AG09309 (cell line): Measurements from ENCODE around the gene HOXC4.
"Not testable (repeated sequence)": the region's sequence is repeated elsewhere in the genome, so short reads cannot be mapped to it uniquely, and the experiment has no call there.

Experiments used
- DNase-seq: peaks from one replicate; pipeline ENCODE4 v3.0.0-alpha.2; 2010; ENCODE audit warnings: low read depth
- H3K4me3 ChIP-seq: 2 replicates; pipeline ENCODE4 v1.5.1; 2011; ENCODE audit warnings: mild to moderate bottlenecking, low read depth, low read length, moderate library complexity; ENCODE audit not compliant: control insufficient read depth
- TF ChIP-seq, protein P1 (sequence below): IDR thresholded peaks from 2 replicates; pipeline ENCODE4 v1.5.1; 2011; ENCODE audit warnings: mild to moderate bottlenecking, low read depth, low read length, inconsistent platforms; ENCODE audit not compliant: insufficient read depth, control insufficient read depth; ENCODE audit errors: missing control alignments

Gene HOXC4

GRCh38 chr12:54074308-54074707 is 20.7 kb downstream of the HOXC4 start:
- DNase-seq: no peak
- TF ChIP-seq, protein P1, sequence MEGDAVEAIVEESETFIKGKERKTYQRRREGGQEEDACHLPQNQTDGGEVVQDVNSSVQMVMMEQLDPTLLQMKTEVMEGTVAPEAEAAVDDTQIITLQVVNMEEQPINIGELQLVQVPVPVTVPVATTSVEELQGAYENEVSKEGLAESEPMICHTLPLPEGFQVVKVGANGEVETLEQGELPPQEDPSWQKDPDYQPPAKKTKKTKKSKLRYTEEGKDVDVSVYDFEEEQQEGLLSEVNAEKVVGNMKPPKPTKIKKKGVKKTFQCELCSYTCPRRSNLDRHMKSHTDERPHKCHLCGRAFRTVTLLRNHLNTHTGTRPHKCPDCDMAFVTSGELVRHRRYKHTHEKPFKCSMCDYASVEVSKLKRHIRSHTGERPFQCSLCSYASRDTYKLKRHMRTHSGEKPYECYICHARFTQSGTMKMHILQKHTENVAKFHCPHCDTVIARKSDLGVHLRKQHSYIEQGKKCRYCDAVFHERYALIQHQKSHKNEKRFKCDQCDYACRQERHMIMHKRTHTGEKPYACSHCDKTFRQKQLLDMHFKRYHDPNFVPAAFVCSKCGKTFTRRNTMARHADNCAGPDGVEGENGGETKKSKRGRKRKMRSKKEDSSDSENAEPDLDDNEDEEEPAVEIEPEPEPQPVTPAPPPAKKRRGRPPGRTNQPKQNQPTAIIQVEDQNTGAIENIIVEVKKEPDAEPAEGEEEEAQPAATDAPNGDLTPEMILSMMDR: no peak
- H3K4me3 ChIP-seq: no peak overlapping the region

- DNase-seq: no peak
- no peak overlapping the region for H3K4me3 ChIP-seq
- TF ChIP-seq, protein P1: no peak
Measured at GRCh38 chr12:54075409-54075808, 21.8 kb downstream of the HOXC4 start.

DNA sequence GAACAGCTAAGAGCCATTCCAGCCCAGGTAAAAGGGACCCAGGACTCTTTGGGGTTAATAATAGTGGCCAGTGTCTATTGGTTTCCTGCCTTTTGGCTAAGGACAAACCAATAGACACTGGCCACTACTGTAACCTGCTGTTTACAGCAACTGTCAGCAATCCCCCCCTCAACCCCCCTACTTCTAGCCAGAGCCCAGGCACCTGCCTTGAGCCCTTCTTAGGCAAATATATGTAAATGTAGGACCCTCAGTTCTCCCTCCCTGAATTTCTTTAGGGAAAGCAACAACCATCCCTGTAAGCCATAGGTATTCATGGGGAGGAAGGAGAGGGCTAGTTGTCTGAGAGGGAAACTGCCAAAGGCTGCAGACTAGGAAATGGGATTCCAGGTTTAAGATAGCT is 22.3 kb downstream of the HOXC4 start:
- H3K4me3 ChIP-seq: no peak overlapping the region
- DNase-seq: no peak
- TF ChIP-seq, protein P1: no peak

- DNase-seq, H3K4me3 ChIP-seq: not testable (repeated sequence)
Measured at GRCh38 chr12:54077843-54078242, 24.2 kb downstream of the HOXC4 start.

- DNase-seq, H3K4me3 ChIP-seq: not testable (repeated sequence)
Measured at GRCh38 chr12:54079115-54079514, 25.5 kb downstream of the HOXC4 start.

DNA sequence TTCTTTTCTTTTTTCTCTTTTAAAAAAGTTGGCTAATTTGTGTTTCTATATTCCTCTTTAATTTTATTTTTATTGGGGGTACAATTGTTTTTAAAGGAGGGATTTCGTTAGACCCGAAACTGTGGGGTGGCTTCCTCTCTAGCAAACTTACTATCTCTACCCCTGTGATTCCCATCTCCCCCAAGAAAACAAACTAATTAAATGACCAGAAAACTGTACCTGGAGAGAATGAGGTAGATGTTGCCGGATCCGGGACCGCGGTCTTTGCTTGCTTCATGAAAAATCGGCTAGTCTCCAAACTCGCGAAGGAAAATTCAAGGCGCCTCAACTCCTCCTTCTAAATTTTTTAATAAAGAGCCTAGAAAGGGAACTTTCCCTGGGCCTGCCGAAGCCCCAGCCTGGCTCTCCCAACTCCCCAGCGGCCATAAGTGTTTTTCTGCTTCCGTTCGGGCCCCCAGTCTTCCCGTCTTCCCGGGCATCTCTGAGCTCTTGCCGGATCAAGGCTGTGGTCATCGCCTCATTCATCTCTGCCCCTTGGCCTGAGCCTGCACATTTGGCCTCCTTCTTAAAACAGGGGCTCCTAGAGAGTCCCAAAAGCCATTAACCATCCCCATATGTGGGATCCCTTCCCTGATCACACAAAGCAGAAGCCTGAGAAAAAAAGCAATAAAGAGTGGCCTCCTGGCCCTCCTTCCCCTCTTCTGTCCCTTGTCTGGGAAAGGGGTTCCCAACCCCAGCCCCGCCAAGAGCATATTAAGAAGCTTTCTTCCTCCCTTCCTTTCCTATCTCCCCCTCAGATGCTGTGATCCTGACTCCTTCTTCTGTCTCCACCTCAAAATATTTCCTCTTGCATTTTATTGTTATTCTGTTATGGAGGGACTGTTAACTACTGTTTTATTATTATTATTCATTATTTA is 26.6 kb downstream of the HOXC4 start:
- not testable (repeated sequence) for DNase-seq, H3K4me3 ChIP-seq

- not testable (repeated sequence) for H3K4me3 ChIP-seq, DNase-seq
Measured at GRCh38 chr12:54081053-54081514, 27.4 kb downstream of the HOXC4 start.

GRCh38 chr12:54081581-54082396 is 28.2 kb downstream of the HOXC4 start:
- not testable (repeated sequence) for H3K4me3 ChIP-seq, DNase-seq

DNA sequence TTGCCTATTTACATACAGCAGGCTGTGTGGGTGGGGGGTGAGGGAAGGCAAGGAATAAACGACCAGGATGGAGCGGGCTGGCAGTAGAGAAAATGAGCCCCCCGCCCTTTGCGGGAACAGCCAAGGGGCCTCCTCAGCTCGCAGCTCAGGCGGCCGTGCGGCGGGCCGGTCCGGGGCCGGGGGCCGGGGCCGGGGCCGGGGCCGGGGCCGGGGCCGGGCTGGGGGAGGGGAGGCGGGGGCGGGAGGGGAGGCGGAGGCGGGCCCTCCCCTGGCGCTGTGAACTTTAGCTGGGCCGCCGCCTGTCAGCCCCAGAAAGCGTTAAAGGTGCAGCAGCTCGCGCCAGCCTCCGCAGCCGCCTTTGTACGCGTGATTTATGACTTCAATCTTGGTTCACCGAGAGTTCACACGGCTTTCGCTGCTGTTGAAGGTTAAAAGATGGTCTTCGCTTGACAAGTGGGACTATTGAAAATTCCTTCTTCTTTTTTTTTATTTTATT is 28.8 kb downstream of the HOXC4 start:
- DNase-seq: no peak
- TF ChIP-seq, protein P1: no peak
- H3K4me3 ChIP-seq: no peak overlapping the region

GRCh38 chr12:54088011-54088410 is 34.4 kb downstream of the HOXC4 start:
- not testable (repeated sequence) for H3K4me3 ChIP-seq, DNase-seq

GRCh38 chr12:54089465-54089864 is 35.8 kb downstream of the HOXC4 start:
- not testable (repeated sequence) for H3K4me3 ChIP-seq, DNase-seq

GRCh38 chr12:54090312-54090711 is 36.7 kb downstream of the HOXC4 start:
- not testable (repeated sequence) for H3K4me3 ChIP-seq, DNase-seq

DNA sequence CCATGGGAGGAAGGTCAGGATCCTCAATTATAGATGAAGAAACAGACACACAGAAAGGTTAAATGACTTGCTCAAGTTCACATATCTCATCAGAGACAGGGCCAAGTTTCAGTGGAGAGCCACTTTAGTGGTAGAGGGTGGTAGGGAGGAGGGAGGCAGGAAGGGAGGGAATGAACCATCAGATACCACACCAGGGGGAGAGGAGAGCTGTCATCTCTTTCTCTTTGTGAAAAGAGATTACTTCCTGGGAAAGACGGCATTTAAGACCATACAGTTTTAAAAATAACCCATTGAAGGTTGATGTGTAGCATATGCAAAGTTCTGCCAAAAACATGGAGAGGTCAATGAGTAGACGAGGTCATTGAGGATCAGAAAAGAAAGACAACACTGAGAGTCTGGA is 39.3 kb downstream of the HOXC4 start:
- not testable (repeated sequence) for H3K4me3 ChIP-seq, DNase-seq
